ENCODE measurements around the gene INPP5E.

GRCh38 chr9:136381966-136382513, 57.6 kb downstream of the INPP5E start:
- TF ChIP-seq, protein P1, sequence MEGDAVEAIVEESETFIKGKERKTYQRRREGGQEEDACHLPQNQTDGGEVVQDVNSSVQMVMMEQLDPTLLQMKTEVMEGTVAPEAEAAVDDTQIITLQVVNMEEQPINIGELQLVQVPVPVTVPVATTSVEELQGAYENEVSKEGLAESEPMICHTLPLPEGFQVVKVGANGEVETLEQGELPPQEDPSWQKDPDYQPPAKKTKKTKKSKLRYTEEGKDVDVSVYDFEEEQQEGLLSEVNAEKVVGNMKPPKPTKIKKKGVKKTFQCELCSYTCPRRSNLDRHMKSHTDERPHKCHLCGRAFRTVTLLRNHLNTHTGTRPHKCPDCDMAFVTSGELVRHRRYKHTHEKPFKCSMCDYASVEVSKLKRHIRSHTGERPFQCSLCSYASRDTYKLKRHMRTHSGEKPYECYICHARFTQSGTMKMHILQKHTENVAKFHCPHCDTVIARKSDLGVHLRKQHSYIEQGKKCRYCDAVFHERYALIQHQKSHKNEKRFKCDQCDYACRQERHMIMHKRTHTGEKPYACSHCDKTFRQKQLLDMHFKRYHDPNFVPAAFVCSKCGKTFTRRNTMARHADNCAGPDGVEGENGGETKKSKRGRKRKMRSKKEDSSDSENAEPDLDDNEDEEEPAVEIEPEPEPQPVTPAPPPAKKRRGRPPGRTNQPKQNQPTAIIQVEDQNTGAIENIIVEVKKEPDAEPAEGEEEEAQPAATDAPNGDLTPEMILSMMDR (IDR thresholded peaks at IDR 0.05): no peak
- TF ChIP-seq POLR2A (IDR thresholded peaks at IDR 0.05): no peak
